Measurements from ENCODE around the gene KLK11. TPM values are rescaled to one million over a fixed set of nuclear protein-coding genes. Genes with fewer than 3 reads are reported as not detected.

The KLK11 gene
- total and polyA plus RNA-seq, 2 of the 8 experiments (the other 6 are each of a cell fraction or from before 2014, with no cell fraction given), result 0.45 TPM; not detected in 1

DNA sequence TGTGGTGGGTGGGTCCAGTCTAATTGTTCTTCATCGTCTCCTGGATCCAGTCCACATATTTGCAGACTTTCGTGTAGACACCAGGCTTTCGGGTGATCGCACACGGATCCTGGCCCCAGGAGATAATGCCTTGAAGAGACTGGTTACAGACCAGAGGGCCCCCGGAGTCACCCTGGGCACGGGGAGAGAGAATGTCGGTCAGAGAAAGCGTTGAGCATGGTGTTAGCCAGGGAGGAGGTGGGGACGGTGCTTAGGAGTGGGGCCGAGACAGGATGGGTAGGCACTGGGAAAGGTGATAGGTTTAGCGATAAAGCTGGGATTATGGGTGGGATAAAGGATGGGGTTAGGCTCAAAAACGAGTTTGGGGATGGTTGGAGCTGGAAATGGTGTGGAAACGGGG lies 3.9 kb downstream of the KLK11 start (continued):
- no peak for TF ChIP-seq CBX5 (IDR thresholded peaks at IDR 0.05; ENCODE audit: low read depth, low read length)
- TF ChIP-seq SUZ12 (IDR thresholded peaks at IDR 0.05; ENCODE audit: low read length), result no peak
- no peak for TF ChIP-seq TEAD4 (IDR thresholded peaks at IDR 0.05; ENCODE audit: low read depth, low read length)

Measured in H1 (cell line).